ENCODE data around the gene ZNF804B.

Gene ZNF804B

DNA sequence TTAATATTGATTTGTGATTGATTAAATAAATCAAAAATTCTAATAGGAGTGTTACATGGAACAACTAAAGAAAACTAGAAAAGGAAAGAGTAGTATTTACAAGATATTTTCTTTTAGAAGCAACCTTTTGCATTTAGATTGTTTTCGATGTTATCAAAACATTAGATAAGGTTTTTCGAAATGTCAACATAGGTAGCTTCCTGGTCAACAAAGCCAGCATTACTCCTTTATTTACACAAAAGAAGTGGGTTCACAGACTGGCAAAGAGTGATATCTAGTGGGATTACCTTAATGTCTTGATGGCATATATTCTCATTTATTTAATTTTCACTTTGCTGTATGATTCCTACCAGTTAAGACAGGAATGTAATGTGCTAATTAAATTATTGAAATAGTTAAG lies 153.4 kb downstream of the ZNF804B start (continued):
- TF ChIP-seq, protein P1, sequence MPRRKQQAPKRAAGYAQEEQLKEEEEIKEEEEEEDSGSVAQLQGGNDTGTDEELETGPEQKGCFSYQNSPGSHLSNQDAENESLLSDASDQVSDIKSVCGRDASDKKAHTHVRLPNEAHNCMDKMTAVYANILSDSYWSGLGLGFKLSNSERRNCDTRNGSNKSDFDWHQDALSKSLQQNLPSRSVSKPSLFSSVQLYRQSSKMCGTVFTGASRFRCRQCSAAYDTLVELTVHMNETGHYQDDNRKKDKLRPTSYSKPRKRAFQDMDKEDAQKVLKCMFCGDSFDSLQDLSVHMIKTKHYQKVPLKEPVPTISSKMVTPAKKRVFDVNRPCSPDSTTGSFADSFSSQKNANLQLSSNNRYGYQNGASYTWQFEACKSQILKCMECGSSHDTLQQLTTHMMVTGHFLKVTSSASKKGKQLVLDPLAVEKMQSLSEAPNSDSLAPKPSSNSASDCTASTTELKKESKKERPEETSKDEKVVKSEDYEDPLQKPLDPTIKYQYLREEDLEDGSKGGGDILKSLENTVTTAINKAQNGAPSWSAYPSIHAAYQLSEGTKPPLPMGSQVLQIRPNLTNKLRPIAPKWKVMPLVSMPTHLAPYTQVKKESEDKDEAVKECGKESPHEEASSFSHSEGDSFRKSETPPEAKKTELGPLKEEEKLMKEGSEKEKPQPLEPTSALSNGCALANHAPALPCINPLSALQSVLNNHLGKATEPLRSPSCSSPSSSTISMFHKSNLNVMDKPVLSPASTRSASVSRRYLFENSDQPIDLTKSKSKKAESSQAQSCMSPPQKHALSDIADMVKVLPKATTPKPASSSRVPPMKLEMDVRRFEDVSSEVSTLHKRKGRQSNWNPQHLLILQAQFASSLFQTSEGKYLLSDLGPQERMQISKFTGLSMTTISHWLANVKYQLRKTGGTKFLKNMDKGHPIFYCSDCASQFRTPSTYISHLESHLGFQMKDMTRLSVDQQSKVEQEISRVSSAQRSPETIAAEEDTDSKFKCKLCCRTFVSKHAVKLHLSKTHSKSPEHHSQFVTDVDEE (CRISPR knock-in tag; IDR thresholded peaks at IDR 0.05) = no peak
- no peak for TF ChIP-seq ZNF70 (CRISPR knock-in tag; IDR thresholded peaks at IDR 0.05)
- TF ChIP-seq PPARA (CRISPR knock-in tag; IDR thresholded peaks at IDR 0.05; ENCODE audit: borderline replicate concordance) = no peak
- no peak for TF ChIP-seq ESRRG (CRISPR knock-in tag; IDR thresholded peaks at IDR 0.05)
- TF ChIP-seq, protein P2, sequence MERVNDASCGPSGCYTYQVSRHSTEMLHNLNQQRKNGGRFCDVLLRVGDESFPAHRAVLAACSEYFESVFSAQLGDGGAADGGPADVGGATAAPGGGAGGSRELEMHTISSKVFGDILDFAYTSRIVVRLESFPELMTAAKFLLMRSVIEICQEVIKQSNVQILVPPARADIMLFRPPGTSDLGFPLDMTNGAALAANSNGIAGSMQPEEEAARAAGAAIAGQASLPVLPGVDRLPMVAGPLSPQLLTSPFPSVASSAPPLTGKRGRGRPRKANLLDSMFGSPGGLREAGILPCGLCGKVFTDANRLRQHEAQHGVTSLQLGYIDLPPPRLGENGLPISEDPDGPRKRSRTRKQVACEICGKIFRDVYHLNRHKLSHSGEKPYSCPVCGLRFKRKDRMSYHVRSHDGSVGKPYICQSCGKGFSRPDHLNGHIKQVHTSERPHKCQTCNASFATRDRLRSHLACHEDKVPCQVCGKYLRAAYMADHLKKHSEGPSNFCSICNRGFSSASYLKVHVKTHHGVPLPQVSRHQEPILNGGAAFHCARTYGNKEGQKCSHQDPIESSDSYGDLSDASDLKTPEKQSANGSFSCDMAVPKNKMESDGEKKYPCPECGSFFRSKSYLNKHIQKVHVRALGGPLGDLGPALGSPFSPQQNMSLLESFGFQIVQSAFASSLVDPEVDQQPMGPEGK (CRISPR knock-in tag; IDR thresholded peaks at IDR 0.05; ENCODE audit: borderline replicate concordance) = no peak
- TF ChIP-seq ZFP30 (CRISPR knock-in tag; IDR thresholded peaks at IDR 0.05) = no peak

DNA sequence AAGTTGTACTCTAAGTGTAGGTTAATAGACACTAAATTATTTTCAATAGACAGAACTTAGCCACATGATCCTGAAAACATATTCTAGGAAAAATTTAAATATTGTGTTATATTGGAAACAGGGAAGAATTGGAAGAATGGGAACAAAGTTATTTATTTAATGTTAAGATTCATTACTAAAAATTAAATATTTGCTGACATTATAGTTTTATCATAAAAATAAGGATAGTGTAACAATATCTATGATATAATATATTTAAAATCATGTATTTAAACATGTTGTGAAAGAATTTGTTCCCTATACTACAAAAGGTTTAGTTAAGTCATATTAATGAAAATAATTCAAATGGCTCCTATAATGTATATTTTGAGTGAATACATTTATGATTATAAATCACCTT lies 156.1 kb downstream of the ZNF804B start:
- TF ChIP-seq, protein P1 (CRISPR knock-in tag; IDR thresholded peaks at IDR 0.05) = no peak
- TF ChIP-seq, protein P3, sequence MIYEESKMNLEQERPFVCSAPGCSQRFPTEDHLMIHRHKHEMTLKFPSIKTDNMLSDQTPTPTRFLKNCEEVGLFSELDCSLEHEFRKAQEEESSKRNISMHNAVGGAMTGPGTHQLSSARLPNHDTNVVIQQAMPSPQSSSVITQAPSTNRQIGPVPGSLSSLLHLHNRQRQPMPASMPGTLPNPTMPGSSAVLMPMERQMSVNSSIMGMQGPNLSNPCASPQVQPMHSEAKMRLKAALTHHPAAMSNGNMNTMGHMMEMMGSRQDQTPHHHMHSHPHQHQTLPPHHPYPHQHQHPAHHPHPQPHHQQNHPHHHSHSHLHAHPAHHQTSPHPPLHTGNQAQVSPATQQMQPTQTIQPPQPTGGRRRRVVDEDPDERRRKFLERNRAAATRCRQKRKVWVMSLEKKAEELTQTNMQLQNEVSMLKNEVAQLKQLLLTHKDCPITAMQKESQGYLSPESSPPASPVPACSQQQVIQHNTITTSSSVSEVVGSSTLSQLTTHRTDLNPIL (CRISPR knock-in tag; IDR thresholded peaks at IDR 0.05; ENCODE audit: low read depth) = no peak
- TF ChIP-seq TCF4 (CRISPR knock-in tag; IDR thresholded peaks at IDR 0.05; ENCODE audit: borderline replicate concordance) (no peak), ZNF70 (CRISPR knock-in tag; IDR thresholded peaks at IDR 0.05) (no peak), GLIS3 (CRISPR knock-in tag; IDR thresholded peaks at IDR 0.05) (no peak), ZFP3 (CRISPR knock-in tag; IDR thresholded peaks at IDR 0.05) (no peak)
- ATAC-seq = no peak

DNA sequence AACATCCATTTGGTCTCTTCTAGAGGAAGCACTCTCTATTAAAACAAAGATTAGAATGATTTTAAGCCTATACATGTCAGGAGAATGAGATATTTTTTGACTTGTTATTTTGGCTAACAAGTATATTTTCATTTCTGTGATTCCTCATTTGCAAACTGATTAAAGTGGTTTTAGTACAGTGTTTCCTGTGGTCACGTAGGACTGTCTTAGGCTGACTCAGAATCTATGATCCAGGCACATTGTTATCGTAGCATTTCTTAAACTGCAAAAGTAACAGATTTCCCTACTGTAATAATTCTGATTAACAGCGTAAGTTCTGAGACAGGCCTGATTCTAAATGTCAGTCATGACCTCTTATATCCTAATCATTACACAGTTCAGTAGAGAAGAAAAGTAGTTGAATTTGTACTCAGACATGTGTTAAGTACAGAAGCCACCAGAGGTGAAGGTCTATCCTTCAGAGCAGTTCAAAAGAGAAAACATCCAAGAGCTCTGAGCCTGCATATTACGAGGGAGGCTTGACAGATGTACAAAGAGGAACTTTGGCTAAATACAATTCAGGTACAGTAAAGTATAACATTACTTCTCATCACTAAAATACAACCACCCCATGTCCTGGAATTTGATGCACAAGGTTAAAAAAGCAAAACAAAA lies 160.1 kb downstream of the ZNF804B start:
- ATAC-seq = no peak
- TF ChIP-seq ZNF70 (CRISPR knock-in tag; IDR thresholded peaks at IDR 0.05) = no peak
- no peak for TF ChIP-seq GLIS3 (CRISPR knock-in tag; IDR thresholded peaks at IDR 0.05)
- no peak for TF ChIP-seq SNAI2 (CRISPR knock-in tag; IDR thresholded peaks at IDR 0.05)
- TF ChIP-seq, protein P4, sequence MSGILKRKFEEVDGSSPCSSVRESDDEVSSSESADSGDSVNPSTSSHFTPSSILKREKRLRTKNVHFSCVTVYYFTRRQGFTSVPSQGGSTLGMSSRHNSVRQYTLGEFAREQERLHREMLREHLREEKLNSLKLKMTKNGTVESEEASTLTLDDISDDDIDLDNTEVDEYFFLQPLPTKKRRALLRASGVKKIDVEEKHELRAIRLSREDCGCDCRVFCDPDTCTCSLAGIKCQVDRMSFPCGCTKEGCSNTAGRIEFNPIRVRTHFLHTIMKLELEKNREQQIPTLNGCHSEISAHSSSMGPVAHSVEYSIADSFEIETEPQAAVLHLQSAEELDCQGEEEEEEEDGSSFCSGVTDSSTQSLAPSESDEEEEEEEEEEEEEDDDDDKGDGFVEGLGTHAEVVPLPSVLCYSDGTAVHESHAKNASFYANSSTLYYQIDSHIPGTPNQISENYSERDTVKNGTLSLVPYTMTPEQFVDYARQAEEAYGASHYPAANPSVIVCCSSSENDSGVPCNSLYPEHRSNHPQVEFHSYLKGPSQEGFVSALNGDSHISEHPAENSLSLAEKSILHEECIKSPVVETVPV (CRISPR knock-in tag; IDR thresholded peaks at IDR 0.05) = no peak
- TF ChIP-seq, protein P3 (CRISPR knock-in tag; IDR thresholded peaks at IDR 0.05; ENCODE audit: low read depth) = no peak
- no peak for TF ChIP-seq CSDC2 (CRISPR knock-in tag; IDR thresholded peaks at IDR 0.05)
- TF ChIP-seq ZFP3 (CRISPR knock-in tag; IDR thresholded peaks at IDR 0.05) = no peak
- TF ChIP-seq ZNF565 (CRISPR knock-in tag; conservative IDR thresholded peaks at IDR 0.05; ENCODE audit: low read depth) = no peak
- TF ChIP-seq, protein P5, sequence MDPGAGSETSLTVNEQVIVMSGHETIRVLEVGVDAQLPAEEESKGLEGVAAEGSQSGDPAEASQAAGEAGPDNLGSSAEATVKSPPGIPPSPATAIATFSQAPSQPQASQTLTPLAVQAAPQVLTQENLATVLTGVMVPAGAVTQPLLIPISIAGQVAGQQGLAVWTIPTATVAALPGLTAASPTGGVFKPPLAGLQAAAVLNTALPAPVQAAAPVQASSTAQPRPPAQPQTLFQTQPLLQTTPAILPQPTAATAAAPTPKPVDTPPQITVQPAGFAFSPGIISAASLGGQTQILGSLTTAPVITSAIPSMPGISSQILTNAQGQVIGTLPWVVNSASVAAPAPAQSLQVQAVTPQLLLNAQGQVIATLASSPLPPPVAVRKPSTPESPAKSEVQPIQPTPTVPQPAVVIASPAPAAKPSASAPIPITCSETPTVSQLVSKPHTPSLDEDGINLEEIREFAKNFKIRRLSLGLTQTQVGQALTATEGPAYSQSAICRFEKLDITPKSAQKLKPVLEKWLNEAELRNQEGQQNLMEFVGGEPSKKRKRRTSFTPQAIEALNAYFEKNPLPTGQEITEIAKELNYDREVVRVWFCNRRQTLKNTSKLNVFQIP (CRISPR knock-in tag; IDR thresholded peaks at IDR 0.05; ENCODE audit: borderline replicate concordance, low read depth) = no peak

All from SK-N-SH treated with all-trans-retinoic acid at 6 μM for 48 hours (cell line).